WI38 (cell line): ENCODE data around the gene CXCL1.

Experiments
- H3K4me3 ChIP-seq: 2 replicates; pipeline ENCODE4 v1.5.1; 2011; ENCODE audit warnings: low read depth, mild to moderate bottlenecking, control low read depth, low read length
- CTCF ChIP-seq: IDR thresholded peaks from 2 replicates; pipeline ENCODE4 v1.5.1; 2012; ENCODE audit warnings: low read depth, mild to moderate bottlenecking, control low read depth, low read length

CXCL1 gene

DNA sequence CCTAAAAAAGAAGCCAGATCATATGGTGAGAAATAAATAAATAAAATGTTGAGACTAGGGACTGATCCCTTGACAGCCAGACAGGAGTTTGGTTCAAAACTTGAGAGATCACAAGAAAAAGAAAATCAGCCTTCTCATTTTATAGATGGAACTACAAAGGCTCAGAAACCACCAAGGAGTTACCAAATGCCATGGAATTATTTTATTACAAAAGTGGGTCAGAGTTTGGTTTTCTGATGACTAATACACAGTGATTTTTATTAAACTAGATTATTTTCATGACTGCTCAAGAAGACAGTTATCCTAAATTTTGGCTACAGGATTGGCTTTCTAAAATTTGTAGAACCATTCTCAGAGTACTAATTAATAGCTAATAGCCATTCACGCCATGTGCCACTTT, 6.2 kb downstream of the CXCL1 start:
- no peak overlapping the region for H3K4me3 ChIP-seq
- TF ChIP-seq CTCF = no peak

DNA sequence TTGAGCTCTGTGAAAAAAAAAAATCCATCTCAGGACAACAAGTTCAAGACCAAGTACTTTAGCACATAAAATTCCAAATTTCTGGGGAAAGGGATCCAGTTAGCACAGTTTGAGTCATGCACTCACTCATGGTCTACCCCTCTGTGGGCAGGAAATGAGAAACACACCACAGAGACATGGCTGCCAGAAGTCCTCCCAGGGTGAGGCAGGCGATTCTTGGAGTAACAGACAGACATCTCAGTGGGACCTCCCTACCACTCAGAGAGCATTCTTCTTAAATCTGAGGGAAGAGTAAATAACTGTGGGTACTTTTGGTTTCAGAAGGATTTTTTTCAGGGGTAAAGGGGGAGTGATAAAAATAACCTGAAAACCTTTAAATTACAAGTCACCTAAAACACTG, 14.1 kb downstream of the CXCL1 start:
- H3K4me3 ChIP-seq = no peak overlapping the region
- TF ChIP-seq CTCF = no peak

- no peak overlapping the region for H3K4me3 ChIP-seq
- no peak for TF ChIP-seq CTCF
Observed at GRCh38 chr4:73885574-73886267, 16.5 kb downstream of the CXCL1 start.

- TF ChIP-seq CTCF = no peak
- H3K4me3 ChIP-seq = no peak overlapping the region
Observed at GRCh38 chr4:73891326-73891725, 22.1 kb downstream of the CXCL1 start.

DNA sequence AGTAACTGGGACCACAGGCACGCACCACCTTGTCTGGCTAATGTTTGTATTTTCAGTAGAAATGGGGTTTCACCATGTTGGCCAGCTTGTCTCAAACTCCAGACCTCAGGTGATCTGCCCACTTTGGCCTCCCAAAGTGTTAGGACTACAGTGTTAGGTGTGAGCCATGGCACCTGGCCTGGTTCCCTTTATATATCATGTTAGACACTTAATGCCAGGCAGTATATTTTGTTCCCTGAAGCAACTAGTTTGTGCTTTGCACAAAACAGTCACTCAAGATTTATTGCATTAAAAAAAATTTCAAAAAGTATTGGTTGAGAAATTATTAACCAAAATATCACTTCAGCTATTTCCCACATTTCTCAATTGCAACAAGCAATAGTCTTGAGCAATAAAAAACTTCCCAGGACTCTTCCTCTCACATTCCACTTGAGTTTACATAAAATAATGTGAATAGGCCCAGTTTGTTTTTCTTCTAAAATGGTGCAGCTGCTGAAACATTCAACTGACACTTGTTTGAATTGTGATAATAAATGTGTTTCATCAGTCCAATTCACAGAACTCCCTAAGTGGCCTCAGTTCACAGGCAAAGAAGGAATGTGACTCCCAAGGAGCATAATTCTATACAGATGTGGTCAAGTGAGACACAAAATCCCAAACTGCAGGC, 22.7 kb downstream of the CXCL1 start:
- TF ChIP-seq CTCF = no peak
- no peak overlapping the region for H3K4me3 ChIP-seq

DNA sequence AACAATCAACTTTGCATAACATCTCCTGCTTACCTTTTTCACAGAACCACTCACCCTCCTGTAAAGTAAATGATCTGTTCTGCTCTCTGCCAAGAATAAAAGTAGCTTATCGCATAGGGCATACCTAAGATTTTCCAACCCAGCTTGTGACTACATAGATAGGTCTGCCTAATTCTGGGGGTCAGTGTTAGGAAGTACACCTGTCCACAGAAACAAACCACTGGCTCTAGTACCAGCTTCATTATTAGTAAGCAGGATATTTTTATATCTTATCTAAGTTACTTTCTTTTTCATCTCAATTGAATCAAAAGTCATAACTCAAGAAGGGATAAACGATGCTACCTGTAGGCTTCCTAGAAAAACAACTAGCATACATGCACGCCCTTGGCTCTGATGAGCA, 23.8 kb downstream of the CXCL1 start:
- TF ChIP-seq CTCF = no peak
- no peak overlapping the region for H3K4me3 ChIP-seq

DNA sequence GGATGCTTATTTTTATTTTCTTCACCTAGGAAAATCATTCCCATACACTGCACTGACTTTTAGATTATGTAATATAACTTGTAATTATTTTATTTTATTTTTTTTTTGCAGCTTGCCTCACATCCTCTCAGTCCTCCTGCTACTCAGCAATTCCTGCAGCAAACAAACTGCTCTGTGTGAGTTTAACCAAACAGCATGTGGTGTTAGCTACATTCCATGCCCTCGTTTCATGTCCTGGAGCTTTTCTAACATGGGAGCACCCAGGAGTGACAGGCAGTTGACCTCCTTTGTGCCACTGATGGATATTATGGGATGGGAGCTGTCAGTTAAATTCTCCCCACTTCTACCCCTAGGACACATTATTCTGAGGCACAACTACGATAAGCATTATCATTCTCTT, 24.8 kb downstream of the CXCL1 start:
- TF ChIP-seq CTCF = no peak
- H3K4me3 ChIP-seq = no peak overlapping the region
